HG03558 (cell line): Measurements from ENCODE around the gene DISC1.
"Not testable (repeated sequence)": the region's sequence is repeated elsewhere in the genome, so short reads cannot be mapped to it uniquely, and the experiment has no call there.

Experiments
- ATAC-seq: cut with Tn5 transposase; IDR thresholded peaks from one replicate; pipeline ENCODE4 v1.9.1; 2021; ENCODE audit warnings: moderate number of reproducible peaks; ENCODE audit not compliant: unreplicated experiment; ENCODE audit errors: extremely low read depth

The DISC1 gene

DNA sequence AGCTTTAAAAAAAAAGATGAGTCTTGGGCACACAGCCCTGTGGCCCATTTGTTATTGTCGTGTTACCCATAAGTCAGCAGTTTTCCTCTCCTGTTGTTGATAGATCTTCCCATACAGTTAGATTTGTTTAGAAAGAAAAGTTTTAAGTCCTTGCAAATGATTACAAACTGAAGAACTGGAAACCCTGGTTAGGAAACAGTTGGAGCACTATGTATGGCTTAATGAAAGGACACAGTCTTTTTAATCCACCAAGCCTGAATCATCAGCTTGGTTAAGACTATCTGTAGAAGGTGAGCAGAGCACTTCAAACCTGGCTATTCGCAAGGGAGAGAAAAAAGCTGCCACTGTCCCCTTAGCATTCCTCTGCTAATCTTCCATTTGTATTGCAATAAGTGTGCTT lies 241.0 kb downstream of the DISC1 start:
- ATAC-seq: no peak

DNA sequence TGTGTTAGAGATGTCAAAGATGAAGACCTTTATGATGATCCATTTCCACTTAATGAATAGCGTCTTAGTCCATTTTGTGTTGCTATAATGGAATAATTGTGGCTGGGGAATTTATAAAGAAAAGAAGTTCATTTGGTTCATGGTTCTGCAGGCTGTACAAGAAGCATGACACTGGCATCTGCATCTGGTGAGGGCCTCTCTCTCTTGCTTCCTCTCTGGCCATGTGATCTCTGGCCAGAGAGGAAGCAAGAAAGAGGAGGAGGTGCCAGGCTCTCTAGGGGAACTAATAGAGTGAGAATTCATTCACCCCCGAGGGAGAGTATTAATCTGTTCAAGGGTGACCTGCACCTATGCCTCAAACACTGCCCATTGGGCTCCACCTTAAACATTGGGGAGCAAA lies 242.8 kb downstream of the DISC1 start:
- no peak for ATAC-seq

DNA sequence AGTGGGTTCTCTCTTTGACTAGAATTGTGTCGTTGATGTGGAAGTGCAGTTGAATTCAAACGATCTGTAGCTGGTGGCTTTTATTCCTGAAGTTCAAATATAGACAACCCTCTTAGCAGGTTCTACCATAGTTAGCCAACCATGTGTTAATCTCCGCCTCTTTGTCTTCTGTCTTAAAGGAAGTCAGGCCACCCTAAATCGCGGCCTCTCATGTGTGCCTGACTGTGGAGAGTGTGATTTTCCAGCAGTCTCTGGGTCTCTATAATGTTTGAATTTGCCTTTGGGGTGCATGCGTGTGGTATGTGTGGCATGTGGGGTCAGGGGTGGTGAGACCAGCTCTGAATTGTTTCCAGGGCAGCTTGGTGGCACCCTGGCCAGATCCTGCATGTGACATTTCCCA lies 244.9 kb downstream of the DISC1 start:
- no peak for ATAC-seq

DNA sequence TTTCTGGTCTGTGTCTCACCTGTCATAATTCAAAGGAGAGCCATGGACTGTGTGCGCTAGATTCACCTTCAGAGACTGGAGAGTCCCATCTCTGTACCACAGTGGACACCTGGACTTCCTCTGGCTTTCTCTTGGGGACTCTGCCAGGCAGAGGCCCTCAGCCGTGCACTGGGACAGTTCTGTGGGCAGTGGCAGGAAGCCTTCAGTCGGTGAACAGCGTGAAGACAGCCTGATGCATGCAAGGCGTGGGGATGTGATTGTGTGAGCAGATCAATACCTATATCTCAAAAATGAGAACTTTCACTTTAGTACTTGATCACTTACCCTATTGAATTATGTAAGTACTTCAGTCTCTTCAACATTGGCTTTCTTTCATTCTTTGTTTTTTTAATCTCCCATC lies 245.3 kb downstream of the DISC1 start:
- no peak for ATAC-seq

DNA sequence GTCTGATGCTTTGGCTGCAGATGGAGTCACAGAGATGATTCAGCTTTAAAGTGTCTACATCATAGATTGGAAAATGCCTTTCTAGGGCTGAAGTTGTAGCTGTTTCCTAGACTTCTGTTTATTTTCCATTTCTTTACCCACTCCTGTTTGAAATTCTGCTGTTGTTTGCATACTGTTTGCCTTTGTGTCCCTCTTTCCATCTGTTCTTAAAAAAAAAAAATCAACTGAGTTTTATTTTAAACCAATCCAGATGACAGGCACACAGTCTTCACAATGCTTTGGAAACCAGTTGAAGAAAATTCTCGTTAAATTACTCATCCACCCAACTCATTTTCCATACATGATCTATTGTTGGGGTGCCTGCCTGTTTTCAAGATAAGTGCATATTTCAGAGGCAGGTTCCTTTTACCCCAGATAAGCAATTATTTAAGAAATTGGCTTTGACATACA lies 245.9 kb downstream of the DISC1 start:
- ATAC-seq: no peak

DNA sequence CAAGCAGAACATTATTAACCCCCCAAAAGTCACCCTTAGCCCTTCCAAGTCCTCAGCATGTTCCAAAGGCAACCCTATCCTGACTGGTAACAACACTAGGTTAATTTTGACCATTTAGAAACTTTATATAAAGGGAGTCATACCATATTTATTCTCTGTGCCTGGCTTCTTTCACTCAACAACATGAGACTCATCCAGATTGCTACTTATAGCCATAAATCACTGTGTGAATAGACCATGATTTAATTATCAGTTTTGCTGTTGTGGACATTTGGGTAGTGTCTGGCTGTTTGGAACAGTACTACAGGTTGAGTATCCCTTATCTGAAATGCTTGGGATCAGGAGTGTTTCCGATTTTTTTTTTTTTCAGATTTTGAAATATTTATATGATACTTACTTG lies 252.1 kb downstream of the DISC1 start:
- no peak for ATAC-seq

DNA sequence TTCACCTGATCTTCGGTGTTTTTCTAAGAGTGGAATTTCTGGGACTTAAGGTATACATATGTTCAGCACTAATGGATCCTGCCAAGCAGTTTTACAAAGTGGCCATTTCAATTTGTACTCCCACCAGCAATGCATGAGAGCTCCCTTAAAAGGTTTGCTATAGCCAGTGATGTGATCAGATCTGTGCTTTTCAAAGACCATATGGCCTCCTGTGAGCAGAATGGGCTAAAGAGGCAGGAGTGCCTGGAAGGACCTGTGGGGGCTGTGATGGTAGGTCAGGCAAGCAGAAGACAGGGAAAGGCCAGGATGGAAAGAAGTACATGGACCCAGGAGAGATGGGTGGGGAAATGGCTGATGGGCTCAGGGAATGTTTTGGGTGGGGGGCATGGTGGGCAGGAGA lies 252.7 kb downstream of the DISC1 start:
- ATAC-seq: no peak

DNA sequence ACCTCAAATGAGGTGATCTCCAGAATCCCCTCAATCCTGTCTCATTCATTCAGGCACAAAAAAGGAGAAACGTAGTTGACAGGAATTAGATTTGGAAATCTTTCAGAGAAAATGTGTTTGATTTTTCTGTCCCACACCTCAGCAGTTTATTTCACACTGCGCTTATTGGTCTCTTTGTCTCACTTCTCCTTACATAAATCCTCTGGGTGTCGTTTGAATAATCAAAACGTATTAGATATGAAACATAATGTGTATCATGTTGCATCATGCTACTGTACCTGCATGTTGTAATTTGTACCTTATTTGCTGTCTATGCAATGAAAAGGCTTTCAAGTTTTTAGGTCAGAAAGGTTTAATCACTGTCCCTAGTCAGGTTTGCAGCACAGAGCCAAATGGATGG lies 255.7 kb downstream of the DISC1 start:
- no peak for ATAC-seq

DNA sequence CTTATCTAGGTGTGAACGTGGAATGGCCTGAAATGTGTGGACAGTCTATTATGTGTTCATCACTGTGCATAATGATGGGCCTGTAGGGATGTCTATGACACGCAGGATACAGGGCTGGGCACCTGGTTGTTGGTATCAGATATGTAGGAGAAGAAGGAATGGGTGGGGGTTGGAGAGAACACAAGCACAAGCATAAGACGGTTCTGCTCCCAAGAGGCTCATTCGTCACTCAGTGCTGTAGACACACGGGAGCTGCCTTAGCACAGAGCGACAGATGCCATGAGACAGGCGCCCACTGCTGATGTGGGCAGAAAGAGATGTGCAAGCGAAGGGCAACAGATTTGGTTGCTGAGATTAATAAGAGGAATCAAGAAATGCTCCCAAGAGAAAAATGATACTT lies 256.2 kb downstream of the DISC1 start:
- ATAC-seq: no peak

DNA sequence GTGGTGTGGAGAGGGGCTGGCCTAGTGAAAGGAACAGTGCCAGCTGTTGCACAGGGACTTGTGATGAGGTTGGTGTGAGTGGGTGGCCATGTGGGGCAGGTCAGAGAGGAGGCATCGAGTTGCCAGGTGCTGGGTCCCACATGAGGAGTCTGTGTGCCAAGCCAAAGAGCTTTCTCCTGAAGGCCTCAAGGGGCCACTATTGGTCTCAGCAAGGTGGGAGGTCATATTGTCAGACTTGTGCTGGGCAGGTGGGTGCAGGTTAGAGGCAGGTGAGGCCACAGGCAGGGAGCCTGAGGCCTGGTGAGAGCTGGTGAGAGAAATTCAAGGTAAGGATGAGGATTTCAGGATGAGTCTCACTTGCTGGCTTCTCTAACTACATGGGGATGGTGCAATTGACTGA lies 256.8 kb downstream of the DISC1 start:
- ATAC-seq: no peak

DNA sequence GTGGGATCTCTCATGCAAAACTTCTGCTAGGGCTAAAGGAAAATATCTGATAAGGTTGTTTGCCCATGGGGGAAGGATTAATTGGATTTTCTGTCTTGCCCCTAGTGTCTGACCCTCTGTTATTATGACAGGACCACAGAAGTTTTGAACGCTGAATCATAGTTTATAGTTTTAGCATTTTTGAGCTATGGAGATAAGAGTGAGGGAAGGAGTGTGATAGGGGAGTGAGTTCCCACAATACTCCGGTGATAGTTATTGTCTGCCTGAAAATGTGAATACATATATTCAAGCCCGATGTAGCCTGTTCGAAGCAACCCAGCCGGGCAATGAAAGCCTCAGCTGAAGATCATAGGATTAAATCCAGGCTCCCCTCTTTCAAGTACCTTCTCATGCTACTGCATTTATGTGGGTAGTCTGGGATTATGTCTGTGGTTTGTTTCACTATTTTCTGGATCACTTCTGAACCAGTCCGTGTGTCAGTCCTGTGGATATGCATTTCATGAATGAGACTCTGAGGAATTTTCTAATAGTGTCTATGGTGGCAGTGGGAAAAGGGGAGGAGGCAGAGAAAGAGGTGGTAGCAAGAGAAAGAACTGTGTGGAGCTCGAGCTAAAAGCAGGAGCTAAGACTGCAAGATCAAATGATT lies 258.7 kb downstream of the DISC1 start:
- no peak for ATAC-seq

DNA sequence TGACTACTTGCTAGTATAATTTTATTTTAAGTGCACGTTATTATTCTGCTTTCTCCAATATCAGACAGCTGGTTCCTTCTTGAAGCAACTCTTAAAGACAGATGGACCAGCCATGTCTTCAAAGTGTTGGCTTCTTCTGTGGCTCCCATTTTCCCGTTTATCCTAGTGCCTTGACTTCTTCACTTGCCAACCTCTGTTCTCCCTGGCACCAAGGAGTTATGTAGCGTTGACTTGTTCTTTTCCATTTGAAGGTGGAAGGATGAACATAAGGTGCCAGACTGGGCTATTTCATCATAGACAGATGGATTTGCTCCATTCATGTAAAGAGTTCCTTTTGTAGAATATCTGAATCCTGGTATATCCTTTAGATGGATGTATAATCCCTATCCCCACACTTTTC lies 260.6 kb downstream of the DISC1 start:
- ATAC-seq: no peak

DNA sequence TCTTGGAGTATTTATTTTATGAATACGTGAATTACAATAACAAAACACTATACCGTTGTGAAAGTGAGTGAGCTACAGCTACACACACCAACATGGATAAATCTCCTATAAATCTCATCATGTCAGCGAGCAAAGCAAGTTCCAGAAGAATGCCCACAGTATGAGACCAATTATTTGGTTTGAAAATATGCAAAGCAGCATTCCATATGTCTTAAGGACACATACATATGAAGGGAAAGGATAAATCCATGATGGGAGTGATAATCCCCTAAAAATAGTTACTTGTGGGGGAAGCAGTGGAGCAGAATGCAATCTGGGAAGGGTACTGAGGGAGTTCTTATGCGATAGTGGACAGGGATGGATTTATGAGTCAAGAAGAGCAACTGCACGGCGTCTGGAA lies 261.3 kb downstream of the DISC1 start:
- no peak for ATAC-seq

DNA sequence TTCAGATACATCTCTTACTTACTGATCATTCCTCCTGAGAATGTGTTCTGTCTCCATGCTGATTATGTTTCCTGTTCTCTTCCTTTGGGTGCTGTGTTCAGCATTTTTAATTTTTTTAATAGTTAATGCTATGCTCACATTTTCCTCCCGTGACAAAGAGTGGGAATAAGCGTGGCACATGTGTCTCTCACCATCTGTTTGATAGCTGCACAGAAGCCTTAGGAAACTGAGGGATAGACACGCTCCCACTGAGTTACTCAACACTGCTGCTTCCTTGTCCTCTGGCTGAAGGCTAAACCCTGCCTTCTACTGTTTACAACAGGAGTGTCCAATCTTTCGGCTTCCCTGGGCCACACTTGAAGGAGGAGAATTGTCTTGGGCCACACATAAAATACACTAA lies 264.2 kb downstream of the DISC1 start:
- no peak for ATAC-seq

DNA sequence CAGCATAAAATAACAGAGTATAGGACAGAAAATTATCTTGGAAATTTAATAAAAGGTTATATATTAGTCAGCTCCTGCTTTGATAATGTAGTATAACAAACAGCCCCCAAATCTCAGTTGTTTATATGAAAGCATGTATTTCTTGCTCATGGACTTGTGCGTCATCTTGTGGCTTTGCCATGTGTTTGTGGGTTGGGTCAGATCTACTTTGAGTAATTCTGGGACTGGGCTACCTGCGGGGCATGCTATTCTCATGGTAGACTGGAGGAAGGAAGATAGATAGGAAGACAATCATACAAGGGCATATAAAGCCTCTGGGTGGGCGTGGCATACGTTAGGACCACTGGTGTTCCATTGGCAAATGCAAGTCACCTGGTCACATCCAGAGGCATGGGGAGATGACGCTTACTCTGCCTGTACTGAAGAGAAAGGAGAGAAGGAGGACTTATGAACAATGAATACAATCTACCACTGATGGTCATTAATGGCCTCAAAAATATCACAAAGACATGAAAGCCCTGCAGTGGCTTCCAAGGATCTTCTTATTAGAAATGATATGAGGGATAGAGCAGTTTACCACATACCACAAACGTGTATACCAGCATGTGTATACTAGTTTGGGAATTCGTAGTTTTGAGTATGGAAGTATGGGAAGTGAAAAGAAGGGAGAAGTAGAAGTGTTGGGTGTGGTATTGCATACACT lies 267.0 kb downstream of the DISC1 start:
- ATAC-seq: no peak

DNA sequence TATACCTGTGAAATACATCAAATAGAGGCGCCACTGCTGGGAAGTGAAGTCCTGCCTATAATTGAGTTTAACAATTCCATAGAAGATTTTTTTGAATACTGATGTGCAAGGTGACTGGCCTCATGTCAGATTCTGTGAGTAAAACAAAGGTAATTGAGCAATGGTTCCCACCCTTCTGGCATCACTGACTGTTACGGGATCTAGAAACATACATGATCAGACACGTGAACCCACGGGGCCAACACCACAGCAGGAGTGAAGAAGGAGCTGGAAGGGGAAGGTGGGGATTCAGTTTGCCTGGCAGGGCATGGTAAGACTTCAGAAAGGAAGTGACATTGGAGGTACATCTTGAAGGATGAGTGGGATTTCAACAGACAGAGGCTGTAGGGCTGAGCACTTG lies 270.2 kb downstream of the DISC1 start:
- no peak for ATAC-seq

DNA sequence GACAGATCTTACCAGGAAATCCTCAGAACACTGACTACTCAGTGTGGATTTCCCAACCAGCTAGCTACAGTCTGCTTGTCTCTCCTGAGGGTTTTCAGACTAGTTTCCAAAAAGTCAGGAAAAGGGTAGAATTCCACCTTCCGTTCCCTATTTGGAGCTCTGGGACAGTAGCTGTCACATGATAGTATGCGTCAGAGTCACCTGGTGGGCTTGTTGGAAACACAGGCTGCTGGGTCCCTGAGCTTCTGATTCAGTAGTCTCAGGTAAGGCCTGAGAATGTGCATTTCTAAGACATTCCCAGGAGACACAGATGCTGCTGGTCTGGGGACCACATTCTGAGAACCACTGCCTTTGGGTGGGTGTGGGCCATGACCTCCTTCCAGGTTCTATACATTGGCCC lies 272.5 kb downstream of the DISC1 start:
- no peak for ATAC-seq

DNA sequence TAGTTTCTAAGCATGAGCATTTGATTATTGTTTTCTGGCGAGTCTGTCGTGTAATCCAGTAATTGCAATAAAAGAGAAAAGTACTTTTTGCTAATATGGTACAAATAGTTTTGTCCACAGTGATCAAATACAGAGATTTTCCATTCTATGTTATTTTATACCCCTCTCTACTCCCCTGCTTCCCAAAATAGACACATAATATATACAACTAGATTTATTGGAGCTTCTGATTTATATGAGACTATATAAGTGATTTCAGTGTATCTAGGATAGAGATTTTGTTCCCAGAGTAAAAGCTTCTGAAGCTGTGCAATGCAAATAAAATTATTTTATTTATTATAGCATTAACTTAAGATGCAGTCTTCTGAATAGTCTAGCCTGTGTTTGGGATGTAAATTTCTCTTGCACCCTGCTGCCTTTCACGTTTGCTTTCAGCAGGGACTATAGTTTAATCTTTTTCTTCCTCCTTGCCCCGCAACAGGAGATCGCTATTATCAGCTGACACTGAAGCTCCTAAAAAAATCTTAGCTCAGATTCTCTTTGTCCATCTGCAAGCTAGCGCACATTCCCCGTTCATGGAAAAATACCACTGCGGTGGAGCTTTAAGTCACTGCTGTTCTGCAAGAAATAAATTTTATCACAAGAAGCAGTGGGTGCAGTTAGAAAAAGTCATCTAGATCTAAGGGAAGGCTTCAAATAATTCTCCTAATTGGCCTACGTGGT lies 273.3 kb downstream of the DISC1 start:
- no peak for ATAC-seq

DNA sequence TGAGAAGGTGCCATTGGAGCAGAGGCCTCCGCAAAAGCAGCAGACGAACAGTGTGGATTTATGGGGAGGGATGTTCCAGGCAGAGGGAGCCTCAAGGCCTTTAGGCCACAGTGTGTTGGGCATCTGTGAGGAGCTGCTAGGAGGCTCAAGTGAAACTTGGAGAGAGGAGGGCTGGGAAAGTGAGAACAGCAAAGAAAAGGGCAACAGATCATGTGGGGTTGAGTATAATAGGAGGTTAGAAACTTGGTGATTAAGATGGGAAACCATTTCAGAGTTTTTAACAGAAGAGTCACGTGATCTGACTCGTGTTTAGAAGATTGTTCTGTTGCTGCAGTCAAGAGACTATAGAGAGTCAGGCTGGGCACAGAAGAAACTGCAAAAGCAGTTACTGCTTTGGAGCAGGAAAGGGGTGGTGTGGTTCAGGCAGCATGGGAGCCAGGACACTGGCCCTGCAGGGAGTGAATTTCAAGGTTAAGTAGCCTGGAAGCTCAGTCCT lies 277.0 kb downstream of the DISC1 start:
- no peak for ATAC-seq

DNA sequence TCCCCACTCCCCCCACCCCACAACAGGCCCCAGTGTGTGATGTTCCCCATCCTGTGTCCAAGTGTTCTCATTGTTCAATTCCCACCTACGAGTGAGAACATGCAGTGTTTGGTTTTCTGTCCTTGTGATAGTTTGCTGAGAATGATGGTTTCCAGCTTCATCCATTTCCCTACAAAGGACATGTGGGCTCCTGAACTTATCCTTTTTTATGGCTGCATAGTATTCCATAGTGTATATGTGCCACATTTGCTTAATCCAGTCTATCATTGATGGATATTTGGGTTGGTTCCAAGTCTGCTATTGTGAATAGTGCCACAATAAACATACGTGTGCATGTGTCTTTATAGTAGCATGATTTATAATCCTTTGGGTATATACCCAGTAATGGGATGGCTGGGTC lies 280.7 kb downstream of the DISC1 start:
- ATAC-seq: not testable (repeated sequence)

DNA sequence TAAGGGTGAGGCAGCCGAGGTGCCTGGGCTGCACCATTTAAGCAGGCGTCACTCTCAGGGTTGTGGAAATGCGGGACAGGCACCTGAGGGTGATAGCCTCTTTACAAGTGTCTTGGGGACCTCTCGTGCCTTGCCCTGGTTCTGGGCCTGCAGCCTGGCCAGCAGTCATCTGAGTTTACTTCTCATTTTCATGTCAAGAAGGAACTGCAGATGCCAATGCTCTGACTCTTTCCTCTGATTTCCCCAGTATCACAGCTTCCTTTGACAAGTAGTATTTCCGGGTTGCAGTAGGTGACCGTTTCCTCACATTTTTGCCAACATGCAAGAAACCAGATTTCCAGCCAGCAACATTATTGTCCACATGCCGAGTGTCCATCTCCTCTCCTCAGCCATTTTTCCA lies 286.9 kb downstream of the DISC1 start:
- no peak for ATAC-seq
